Measurements from ENCODE around the gene ANKRD65. TPM values are rescaled to one million over a fixed set of nuclear protein-coding genes. Genes with fewer than 3 reads are reported as not detected.

Gene ANKRD65
- total RNA-seq, 3 donors from 2014 or later = 0.81 to 11.3 (median 1.9) TPM

- TF ChIP-seq, protein P1, sequence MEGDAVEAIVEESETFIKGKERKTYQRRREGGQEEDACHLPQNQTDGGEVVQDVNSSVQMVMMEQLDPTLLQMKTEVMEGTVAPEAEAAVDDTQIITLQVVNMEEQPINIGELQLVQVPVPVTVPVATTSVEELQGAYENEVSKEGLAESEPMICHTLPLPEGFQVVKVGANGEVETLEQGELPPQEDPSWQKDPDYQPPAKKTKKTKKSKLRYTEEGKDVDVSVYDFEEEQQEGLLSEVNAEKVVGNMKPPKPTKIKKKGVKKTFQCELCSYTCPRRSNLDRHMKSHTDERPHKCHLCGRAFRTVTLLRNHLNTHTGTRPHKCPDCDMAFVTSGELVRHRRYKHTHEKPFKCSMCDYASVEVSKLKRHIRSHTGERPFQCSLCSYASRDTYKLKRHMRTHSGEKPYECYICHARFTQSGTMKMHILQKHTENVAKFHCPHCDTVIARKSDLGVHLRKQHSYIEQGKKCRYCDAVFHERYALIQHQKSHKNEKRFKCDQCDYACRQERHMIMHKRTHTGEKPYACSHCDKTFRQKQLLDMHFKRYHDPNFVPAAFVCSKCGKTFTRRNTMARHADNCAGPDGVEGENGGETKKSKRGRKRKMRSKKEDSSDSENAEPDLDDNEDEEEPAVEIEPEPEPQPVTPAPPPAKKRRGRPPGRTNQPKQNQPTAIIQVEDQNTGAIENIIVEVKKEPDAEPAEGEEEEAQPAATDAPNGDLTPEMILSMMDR (IDR thresholded peaks at IDR 0.05) = peak; percentile 82
- intact Hi-C loops (cut with DNase I, micrococcal nuclease) = no loop called here
- ATAC-seq (peak; percentile 97), DNase-seq (peak; percentile 99 to 100 (median 99))
- Histone ChIP-seq H3K4me3 (peak within 1 kb of the TSS; percentile 94), H3K9me3 (no peaks in the 10 kb centered on the region), H3K4me1 (ENCODE audit: low read depth) (peaks cover 17% of the 10 kb centered on the region), H3K36me3 (ENCODE audit: low read depth) (peaks cover 4% of the 10 kb centered on the region)
Observed at GRCh38 chr1:1399187-1399871, 21.7 kb downstream of the ANKRD65 start, which contains the start of gene CCNL2. Gene CCNL2 (minus strand): TSS chr1:1399335. CDS start chr1:1399306, 29 bp downstream.

DNA sequence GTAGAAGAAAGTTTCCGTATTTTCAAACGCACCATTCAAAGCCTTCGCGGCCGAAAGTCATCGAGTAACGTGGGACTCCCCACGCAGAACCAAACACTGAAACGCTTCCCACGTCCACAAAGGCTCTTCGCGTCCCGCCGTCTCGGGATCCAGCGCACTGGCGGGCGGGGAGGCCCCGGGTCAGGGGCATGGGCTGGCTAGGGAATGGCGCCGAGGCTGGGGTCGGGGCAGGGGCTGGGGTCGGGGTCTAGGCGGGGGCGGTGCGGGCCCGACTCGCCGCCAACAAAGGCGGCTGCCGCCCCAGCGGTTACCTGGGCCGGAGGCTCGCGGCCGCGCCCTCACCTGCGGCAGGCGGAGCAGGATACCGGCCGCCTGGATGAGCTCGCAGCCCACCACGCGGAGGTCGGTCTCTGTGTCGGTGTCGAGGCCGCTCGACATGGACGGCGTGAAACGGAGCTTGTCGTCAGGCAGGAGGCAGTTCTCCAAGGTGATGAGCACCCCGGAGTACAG is 22.3 kb downstream of the ANKRD65 start:
- ATAC-seq = peak; percentile 3
- H3K9me3 ChIP-seq = no peaks in the 10 kb centered on the region
- peaks cover 4% of the 10 kb centered on the region for H3K36me3 ChIP-seq (ENCODE audit: low read depth)
- TF ChIP-seq, protein P1 (IDR thresholded peaks at IDR 0.05) = no peak
- no peak for DNase-seq
- peaks cover 17% of the 10 kb centered on the region for H3K4me1 ChIP-seq (ENCODE audit: low read depth)
- intact Hi-C loops (cut with DNase I, micrococcal nuclease) = no loop called here
- H3K4me3 ChIP-seq = peak overlapping the region; percentile 94

DNA sequence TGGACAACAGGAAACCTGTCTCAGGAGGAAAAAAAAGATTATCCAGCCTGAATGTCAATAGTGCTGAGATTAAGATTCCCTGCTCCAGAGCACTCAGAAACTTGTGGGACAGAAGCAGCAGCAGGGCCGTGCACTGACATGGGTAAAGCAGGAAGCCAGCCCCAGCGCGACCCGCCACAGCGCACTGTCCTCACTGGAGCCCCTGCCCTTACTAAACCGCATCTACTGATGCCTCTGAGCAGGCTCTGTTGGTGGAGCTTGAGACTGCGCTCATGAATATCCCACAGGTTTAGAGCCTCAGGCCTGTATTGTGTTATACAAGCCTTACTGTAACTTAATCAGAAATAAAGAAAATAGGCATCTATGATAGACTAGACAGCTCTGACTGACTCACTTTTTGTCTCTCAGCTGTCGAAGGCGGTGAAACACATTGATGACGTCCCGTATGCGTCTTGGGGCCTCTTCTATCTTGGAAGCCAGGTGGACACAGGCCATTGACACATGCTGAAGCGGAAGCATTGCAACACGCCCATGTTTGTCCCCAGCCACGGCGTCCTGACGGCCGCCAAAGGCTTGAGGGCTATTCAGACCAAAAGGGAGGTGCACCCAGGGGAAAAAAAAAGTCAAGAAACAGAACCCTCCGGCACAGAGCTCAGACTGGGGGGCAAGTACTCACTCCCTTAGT is 23.1 kb downstream of the ANKRD65 start:
- intact Hi-C loops (cut with DNase I, micrococcal nuclease) = no loop called here
- H3K9me3 ChIP-seq = no peaks in the 10 kb centered on the region
- ATAC-seq (no peak), DNase-seq (peak in 1 of 3 donors; percentile 32)
- peaks cover 4% of the 10 kb centered on the region for H3K36me3 ChIP-seq (ENCODE audit: low read depth)
- peaks cover 17% of the 10 kb centered on the region for H3K4me1 ChIP-seq (ENCODE audit: low read depth)
- H3K4me3 ChIP-seq = no peak overlapping the region
- TF ChIP-seq, protein P1 (IDR thresholded peaks at IDR 0.05) = no peak

DNA sequence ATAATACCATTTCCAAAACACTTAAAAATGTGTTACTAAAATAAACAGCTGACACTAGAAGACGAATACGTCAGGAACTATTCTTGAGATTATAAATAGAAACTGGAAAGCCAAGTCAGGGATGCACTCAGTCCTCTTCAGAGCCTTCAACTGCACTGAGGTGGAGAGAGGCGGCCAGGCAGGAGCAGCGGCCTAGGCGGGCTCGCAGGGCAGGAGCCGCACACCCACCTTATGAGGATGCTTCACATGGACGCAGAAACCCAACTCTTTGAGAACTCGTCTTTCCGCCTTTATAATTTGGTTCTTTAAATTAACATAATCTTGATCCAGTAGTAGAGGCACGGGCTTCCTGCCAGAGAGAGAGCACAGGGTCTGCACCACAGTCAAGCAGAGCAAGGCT is 25.9 kb downstream of the ANKRD65 start:
- Histone ChIP-seq H3K4me1 (ENCODE audit: low read depth) (peaks cover 11% of the 10 kb centered on the region), H3K36me3 (ENCODE audit: low read depth) (peaks cover 21% of the 10 kb centered on the region), H3K9me3 (no peaks in the 10 kb centered on the region), H3K4me3 (no peak overlapping the region)
- DNase-seq = no peak
- ATAC-seq = no peak
- intact Hi-C loops (cut with DNase I, micrococcal nuclease) = no loop called here
- TF ChIP-seq, protein P1 (IDR thresholded peaks at IDR 0.05) = no peak

DNA sequence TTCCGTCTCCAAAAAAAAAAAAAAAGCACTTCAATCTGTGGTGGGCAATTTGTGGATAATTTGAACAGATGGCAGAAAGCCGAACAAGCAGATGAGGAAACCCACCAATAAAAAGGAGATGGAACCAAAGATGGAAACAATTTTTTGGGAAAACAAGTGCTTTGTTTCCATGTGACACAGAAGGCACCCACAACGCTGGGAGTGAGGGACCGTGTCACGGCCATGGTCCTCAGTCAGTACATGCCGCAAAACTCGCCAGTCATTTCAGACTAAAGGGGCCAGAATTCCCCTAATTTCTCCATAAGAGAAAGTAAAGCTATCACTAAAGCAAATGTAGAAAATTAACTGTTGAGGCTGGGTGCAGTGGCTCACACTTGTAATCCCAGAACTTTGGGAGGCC is 27.0 kb downstream of the ANKRD65 start:
- TF ChIP-seq, protein P1 (IDR thresholded peaks at IDR 0.05) = no peak
- H3K4me1 ChIP-seq (ENCODE audit: low read depth) = peaks cover 9% of the 10 kb centered on the region
- no peak overlapping the region for H3K4me3 ChIP-seq
- intact Hi-C loops (cut with DNase I, micrococcal nuclease) = no loop called here
- no peak for ATAC-seq
- DNase-seq = no peak
- H3K9me3 ChIP-seq = no peaks in the 10 kb centered on the region
- peaks cover 26% of the 10 kb centered on the region for H3K36me3 ChIP-seq (ENCODE audit: low read depth)
